NCI-H774 (cell line): ENCODE measurements around the gene GDI2.
"Not testable (repeated sequence)": the region's sequence is repeated elsewhere in the genome, so short reads cannot be mapped to it uniquely, and the experiment has no call there.

Experiments
- DNase-seq: peaks from one replicate; lab custom pipeline; 2025; lab: John Stamatoyannopoulos, UW

The GDI2 gene

GRCh38 chr10:5827841-5828240 lies 14.6 kb upstream of the GDI2 start:
- DNase-seq: no peak

- DNase-seq: not testable (repeated sequence)
Observed at GRCh38 chr10:5826511-5826910, 13.3 kb upstream of the GDI2 start.

- no peak for DNase-seq
Observed at GRCh38 chr10:5818894-5819293, 5.7 kb upstream of the GDI2 start.

- DNase-seq: no peak
Observed at GRCh38 chr10:5818048-5818331, 4.8 kb upstream of the GDI2 start.

- DNase-seq: no peak
Observed at GRCh38 chr10:5817322-5818047, 4.3 kb upstream of the GDI2 start.

- no peak for DNase-seq
Observed at GRCh38 chr10:5816170-5816569, 2.9 kb upstream of the GDI2 start.

GRCh38 chr10:5814110-5815107 lies 1.2 kb upstream of the GDI2 start:
- DNase-seq: no peak

GRCh38 chr10:5813091-5813340 lies 218 bp downstream of the GDI2 start:
- no peak for DNase-seq

- DNase-seq: peak; percentile 10
Observed at GRCh38 chr10:5812283-5813090, 747 bp downstream of the GDI2 start.

GRCh38 chr10:5811387-5811821 lies 1.8 kb downstream of the GDI2 start:
- DNase-seq: no peak

GRCh38 chr10:5810225-5810624 lies 3.0 kb downstream of the GDI2 start:
- no peak for DNase-seq

- no peak for DNase-seq
Observed at GRCh38 chr10:5809527-5810154, 3.6 kb downstream of the GDI2 start.

- not testable (repeated sequence) for DNase-seq
Observed at GRCh38 chr10:5808783-5809392, 4.3 kb downstream of the GDI2 start.

GRCh38 chr10:5806745-5807144 lies 6.5 kb downstream of the GDI2 start:
- DNase-seq: no peak

- no peak for DNase-seq
Observed at GRCh38 chr10:5805711-5806110, 7.5 kb downstream of the GDI2 start.

- DNase-seq: no peak
Observed at GRCh38 chr10:5805260-5805659, 8.0 kb downstream of the GDI2 start.

- no peak for DNase-seq
Observed at GRCh38 chr10:5804386-5804785, 8.8 kb downstream of the GDI2 start.

GRCh38 chr10:5800782-5801181 lies 12.5 kb downstream of the GDI2 start:
- DNase-seq: no peak

GRCh38 chr10:5794236-5794635 lies 19.0 kb downstream of the GDI2 start:
- no peak for DNase-seq

- DNase-seq: no peak
Observed at GRCh38 chr10:5789626-5790025, 23.6 kb downstream of the GDI2 start.

GRCh38 chr10:5788969-5789368 lies 24.3 kb downstream of the GDI2 start:
- no peak for DNase-seq

GRCh38 chr10:5783300-5783699 lies 29.9 kb downstream of the GDI2 start:
- DNase-seq: no peak
